HG03039 (cell line): ENCODE measurements around the gene PPP1R12B.
"Not testable (repeated sequence)": the region's sequence is repeated elsewhere in the genome, so short reads cannot be mapped to it uniquely, and the experiment has no call there.

Experiments
- ATAC-seq: cut with Tn5 transposase; IDR thresholded peaks from one replicate; pipeline ENCODE4 v1.9.1; 2021; ENCODE audit warnings: mild to moderate bottlenecking, moderate library complexity; ENCODE audit not compliant: unreplicated experiment

The PPP1R12B gene

GRCh38 chr1:202599669-202600431 is 251.4 kb downstream of the PPP1R12B start:
- no peak for ATAC-seq

GRCh38 chr1:202600432-202601041 is 252.0 kb downstream of the PPP1R12B start:
- ATAC-seq, result no peak

- ATAC-seq, result no peak
These were observed 254.9 kb downstream of the PPP1R12B start for GRCh38 chr1:202603435-202603834.

DNA sequence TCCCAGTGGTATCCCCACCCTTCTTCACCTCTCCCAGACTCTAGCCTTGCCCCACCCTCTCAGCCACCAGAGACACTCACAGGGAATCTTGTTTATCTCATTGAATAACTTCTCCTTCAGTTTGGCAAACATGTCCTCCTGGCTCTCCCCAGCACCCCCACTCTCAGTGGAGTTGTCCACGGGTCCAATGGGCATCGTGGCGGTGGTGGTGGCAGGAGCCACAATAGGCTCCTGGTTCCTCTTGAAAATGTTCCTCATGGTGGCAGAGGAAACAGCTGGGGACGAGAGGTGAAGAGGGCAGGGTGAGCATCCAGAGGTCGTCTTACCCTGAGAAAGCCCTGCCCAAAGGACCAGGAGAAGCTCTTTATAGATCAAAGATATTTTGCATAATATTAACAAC is 257.0 kb downstream of the PPP1R12B start:
- no peak for ATAC-seq

DNA sequence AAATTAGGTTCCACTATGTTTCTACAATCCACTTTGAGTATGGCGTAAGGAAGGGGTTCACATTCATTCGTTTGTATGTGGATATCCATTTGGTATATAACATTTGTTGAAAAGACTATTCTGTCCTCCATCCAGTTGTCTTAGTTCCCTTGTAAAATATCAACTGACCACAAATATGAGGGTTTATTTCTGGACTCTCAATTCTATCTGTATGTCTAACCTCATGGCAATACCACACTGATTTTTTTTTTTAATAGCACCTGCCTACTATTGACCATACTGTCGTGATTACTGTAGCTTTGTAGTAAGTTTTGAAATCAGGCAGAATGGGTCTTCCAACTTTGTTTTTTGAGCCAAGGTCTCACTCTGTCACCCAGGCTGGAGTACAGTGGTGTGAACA is 263.5 kb downstream of the PPP1R12B start:
- not testable (repeated sequence) for ATAC-seq

DNA sequence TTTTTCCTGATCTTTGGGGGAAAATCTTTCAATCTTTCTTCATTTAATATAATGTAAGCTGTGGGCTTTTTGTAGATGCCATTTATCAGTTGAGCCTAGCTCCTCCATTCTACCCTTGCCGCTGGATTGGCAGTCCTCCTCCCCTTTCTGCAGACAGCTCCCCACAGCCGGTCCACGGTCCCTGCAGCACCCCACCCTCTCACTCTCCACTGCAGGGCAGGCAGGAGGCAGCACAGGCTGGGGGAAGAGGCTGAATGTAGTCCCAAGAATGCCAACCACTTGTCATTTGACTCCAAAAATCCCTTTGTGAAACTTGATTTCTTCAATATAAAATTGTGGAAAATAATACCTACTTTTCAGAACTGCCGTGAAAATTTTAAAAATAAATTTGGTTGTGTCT is 265.1 kb downstream of the PPP1R12B start:
- no peak for ATAC-seq

- not testable (repeated sequence) for ATAC-seq
These were observed 266.1 kb downstream of the PPP1R12B start for GRCh38 chr1:202614363-202615207.

DNA sequence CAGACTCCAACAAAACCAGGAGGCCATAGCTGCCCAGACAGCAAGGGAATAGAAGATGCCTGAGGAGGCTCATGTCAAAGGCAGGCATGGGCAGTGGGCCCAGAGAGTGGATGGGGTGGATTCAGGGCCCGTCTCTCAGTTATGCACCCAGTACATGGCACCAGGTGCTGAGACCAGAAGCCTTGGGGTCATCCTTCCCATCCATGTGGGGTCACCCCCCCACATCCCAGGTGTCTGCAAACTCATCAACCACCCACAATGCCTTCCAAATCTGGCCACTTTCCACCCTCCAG is 266.7 kb downstream of the PPP1R12B start:
- not testable (repeated sequence) for ATAC-seq

DNA sequence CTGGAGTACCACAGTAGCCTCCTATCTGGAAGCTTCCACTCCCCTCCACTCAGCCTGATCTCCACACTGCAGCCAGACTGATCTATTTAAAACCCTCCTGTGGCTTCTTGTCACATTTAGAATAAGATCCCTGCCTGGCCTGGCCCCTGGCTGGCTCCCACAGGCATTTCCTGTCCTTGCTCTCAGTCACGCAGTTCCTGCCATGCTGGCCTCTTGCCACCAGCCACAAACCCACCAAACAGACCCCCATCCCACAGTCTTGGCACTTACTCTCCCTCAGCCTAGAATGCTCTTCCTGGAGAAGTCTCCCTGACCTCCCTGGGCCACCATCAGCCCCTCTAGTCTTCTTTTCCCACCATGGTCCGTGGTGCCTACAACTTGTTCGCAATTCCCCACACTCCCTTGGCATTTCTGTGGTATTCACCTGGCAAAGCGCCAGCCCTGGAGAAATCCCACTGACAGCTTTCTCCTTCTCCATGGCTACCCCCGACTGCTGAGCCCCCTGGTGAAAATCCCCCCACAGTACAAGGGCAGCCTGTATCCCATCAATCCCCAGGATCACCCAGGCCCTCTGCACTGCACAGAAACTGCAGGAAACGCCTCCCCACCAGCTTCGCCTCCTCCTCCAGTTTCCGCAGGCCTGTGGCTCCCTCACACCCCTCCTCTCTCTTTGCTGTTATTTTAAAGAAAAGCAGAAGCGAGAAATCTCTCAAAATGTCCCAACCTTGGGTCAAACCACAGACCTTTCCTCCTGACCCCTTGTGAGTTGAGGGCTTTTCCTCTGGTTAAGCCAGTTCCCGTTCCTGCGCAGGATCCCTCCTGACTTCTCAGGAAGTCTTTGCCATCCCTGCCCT is 267.2 kb downstream of the PPP1R12B start:
- ATAC-seq, result peak; percentile 53

- peak; percentile 14 for ATAC-seq
These were observed 267.9 kb downstream of the PPP1R12B start for GRCh38 chr1:202616355-202616915.

DNA sequence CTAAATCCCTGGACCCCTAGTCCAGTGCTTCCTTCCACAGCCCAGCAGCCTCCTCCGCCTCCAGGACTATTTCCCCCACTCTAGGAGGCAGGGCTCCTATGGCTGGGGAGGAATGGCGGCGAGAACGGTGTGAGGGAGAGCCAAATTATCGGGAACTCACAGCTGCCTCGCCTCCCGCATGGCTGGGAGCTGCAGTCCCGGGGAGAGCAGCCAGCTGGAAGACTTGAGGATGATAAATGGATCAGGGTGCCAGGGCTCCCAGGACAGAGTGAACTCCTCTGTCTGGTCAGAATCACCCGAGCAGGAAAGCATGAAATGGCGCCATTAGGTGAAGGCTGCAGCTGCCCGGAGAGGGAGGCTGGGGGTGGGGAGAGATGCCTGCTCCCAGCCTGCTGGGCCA is 270.5 kb downstream of the PPP1R12B start:
- ATAC-seq, result not testable (repeated sequence)

GRCh38 chr1:202619505-202619904 is 271.0 kb downstream of the PPP1R12B start:
- no peak for ATAC-seq

DNA sequence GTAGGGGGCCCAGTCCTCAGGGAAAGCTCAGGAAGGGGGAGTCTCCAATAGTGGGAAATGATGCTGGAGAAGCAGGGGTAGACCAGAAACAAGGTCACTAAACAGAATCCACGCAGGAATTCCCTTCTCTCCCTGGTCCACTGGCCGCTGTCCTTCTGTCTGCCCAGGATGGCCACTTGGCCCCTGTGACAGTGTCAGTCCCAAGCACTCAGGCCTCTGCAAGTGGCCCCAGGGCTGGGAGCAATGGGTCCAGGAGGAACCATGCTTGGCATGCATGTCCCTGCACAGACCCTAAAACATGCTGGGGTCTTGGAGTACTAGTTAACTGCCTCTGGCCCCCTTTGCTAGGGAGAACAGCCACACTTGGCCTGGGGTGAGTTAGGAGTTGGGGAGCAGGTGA is 271.5 kb downstream of the PPP1R12B start:
- ATAC-seq, result not testable (repeated sequence)

DNA sequence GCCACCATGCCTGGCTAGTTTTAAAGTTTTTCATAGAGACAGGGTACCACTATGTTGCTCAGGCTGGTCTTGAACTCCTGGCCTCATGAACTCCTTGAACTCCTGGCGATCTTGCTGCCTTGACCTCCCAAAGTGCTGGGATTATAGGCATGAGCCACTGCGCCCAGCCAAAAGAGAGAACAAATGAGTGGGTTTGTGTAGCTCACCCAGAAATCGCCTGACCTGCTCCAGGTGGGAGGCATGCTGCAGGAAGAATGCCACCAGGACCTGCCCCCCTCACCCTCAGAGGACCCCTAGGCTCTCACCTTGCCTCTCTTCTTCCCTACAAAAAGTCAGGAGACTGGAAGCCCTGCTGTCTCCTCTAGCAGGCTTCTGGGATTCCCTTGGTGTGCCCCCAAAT is 272.9 kb downstream of the PPP1R12B start:
- ATAC-seq, result no peak

DNA sequence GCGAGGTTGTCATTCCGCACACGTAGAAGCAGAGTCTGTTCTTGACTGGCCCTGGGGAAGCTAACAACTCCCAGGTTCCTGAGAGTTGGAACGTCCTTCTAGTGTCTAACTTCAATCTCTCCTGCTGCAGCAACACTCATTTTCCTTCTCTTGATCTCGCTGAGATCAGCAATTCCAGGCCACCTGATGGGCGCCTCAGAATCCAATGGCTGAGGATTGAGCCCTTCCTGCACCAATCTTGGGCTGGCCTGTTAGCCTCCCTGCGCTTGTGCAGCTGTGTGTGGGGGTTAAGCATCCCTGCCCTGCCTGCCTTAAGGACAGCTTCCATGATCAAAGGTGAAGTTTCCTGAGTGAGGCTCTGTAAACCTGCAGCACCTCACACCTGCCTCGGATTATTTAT is 273.9 kb downstream of the PPP1R12B start:
- ATAC-seq, result no peak

GRCh38 chr1:202623075-202623474 is 274.6 kb downstream of the PPP1R12B start:
- no peak for ATAC-seq

GRCh38 chr1:202623476-202623875 is 275.0 kb downstream of the PPP1R12B start:
- ATAC-seq, result not testable (repeated sequence)

GRCh38 chr1:202624088-202624780 is 275.7 kb downstream of the PPP1R12B start:
- no peak for ATAC-seq

GRCh38 chr1:202624781-202625108 is 276.2 kb downstream of the PPP1R12B start:
- ATAC-seq, result no peak
